H1 (cell line): ENCODE results near the gene GPC3. TPM values are rescaled to one million over a fixed set of nuclear protein-coding genes. Genes with fewer than 3 reads are reported as not detected.

Experiments used
- CTCF ChIA-PET: fragments of 300-600 bp; sonication (Branson Sonifier 250); formaldehyde crosslinking; loops from one replicate; lab custom pipeline; 2021; ENCODE audit not compliant: partially characterized antibody; lab: Charles Lee
- POLR2A ChIA-PET: fragments of 300-600 bp; sonication (Branson Sonifier 250); formaldehyde crosslinking; loops from one replicate; lab custom pipeline; 2021; ENCODE audit warnings: inconsistent platforms; ENCODE audit not compliant: partially characterized antibody; lab: Charles Lee
- DNase-seq, 2 experiments: peaks; one replicate each; pipeline versions ENCODE4 v3.0.0 to v3.0.0-alpha.2; 2010 to 2022; ENCODE audit warnings: low spot score in 2 of 2, low read depth in 1 of 2, mixed read lengths in 1 of 2
- FAIRE-seq: peaks from 2 replicates; lab custom pipeline; 2011; peaks lifted over from hg19 to GRCh38; lab: Jason Lieb, UNC
- H2AFZ ChIP-seq: 2 replicates; pipeline ENCODE4 v1.8.1; 2012; ENCODE audit warnings: low read length, inconsistent platforms
- H2AK5ac ChIP-seq: 2 replicates; pipeline ENCODE4 v1.6.1; 2013; ENCODE audit warnings: low read depth, low read length
- H2BK120ac ChIP-seq: replicated peaks from 2 replicates; pipeline ENCODE3; 2013; ENCODE audit warnings: low read depth, low read length, inconsistent platforms
- H2BK12ac ChIP-seq: 2 replicates; pipeline ENCODE4 v1.6.1; 2013; ENCODE audit warnings: low read depth, low read length
- H2BK15ac ChIP-seq: 2 replicates; pipeline ENCODE4 v1.6.1; 2013; ENCODE audit warnings: low read length
- H2BK20ac ChIP-seq: 2 replicates; pipeline ENCODE4 v1.6.1; 2013; ENCODE audit warnings: low read length
- H2BK5ac ChIP-seq: 2 replicates; pipeline ENCODE4 v1.6.1; 2013; ENCODE audit warnings: low read depth, low read length
- H3K14ac ChIP-seq: 2 replicates; pipeline ENCODE4 v1.6.1; 2013; ENCODE audit warnings: inconsistent platforms; ENCODE audit not compliant: insufficient read length
- H3K18ac ChIP-seq: 2 replicates; pipeline ENCODE4 v1.6.1; 2013; ENCODE audit warnings: low read length; ENCODE audit errors: extremely low read depth
- H3K23ac ChIP-seq: 2 replicates; pipeline ENCODE4 v1.6.1; 2013; ENCODE audit warnings: inconsistent platforms; ENCODE audit not compliant: insufficient read length
- H3K23me2 ChIP-seq: 2 replicates; pipeline ENCODE4 v1.6.1; 2013; ENCODE audit warnings: low read depth, low read length
- H3K27ac ChIP-seq: 2 replicates; pipeline ENCODE4 v1.6.1; 2011; ENCODE audit warnings: low read depth, low read length, inconsistent platforms
- H3K27me3 ChIP-seq, 4 experiments: replicated peaks in 1 of 4; 1 replicate in 1 of 4; 2 replicates in 3 of 4; pipeline versions ENCODE4 v1.6.1 to v1.8.1; 2011 to 2013; ENCODE audit warnings: low read length in 3 of 4, mild to moderate bottlenecking in 3 of 4, inconsistent platforms in 2 of 4, mixed read lengths in 2 of 4, moderate library complexity in 1 of 4; ENCODE audit not compliant: control insufficient read depth in 3 of 4, insufficient read depth in 3 of 4; ENCODE audit errors: extremely low read depth in 1 of 4
- H3K36me3 ChIP-seq, 4 experiments: 2 replicates each; pipeline versions ENCODE4 v1.6.1 to v1.8.1; 2011 to 2013; ENCODE audit warnings: mild to moderate bottlenecking in 4 of 4, low read length in 3 of 4, moderate library complexity in 2 of 4, control low read depth in 1 of 4, inconsistent platforms in 1 of 4; ENCODE audit not compliant: insufficient read depth in 4 of 4, control insufficient read depth in 2 of 4
- H3K4ac ChIP-seq: replicated peaks from 2 replicates; pipeline ENCODE3; 2013; ENCODE audit warnings: low read length, low read depth, mixed read lengths, inconsistent platforms; ENCODE audit not compliant: insufficient read length
- H3K4me1 ChIP-seq, 4 experiments: replicated peaks in 1 of 4; 1 replicate in 1 of 4; 2 replicates in 3 of 4; pipeline versions ENCODE4 v1.6.1 to v1.8.1; 2011 to 2013; ENCODE audit warnings: low read length in 3 of 4, inconsistent platforms in 2 of 4, mixed read lengths in 1 of 4; ENCODE audit not compliant: insufficient read depth in 4 of 4, control insufficient read depth in 3 of 4
- H3K4me2 ChIP-seq, 2 experiments: 2 replicates each; pipeline versions ENCODE4 v1.6.1 to v1.8.1; 2011 to 2013; ENCODE audit warnings: low read depth in 2 of 2, low read length in 2 of 2, control low read depth in 1 of 2, inconsistent platforms in 1 of 2, mild to moderate bottlenecking in 1 of 2; ENCODE audit not compliant: insufficient read depth in 1 of 2
- H3K4me3 ChIP-seq, 4 experiments: fragments of 200-600, 300-600 bp in 1 of 4; sonication (generic), shearing (Covaris generic), sonication (Bioruptor Twin) in 1 of 4; 2 replicates each; pipeline versions ENCODE4 v1.5.1 to v1.8.1; 2011 to 2016; ENCODE audit warnings: low read length in 4 of 4, low read depth in 3 of 4, control low read depth in 2 of 4, inconsistent platforms in 2 of 4, mild to moderate bottlenecking in 2 of 4, mixed read lengths in 1 of 4, moderate library complexity in 1 of 4; ENCODE audit not compliant: insufficient read depth in 2 of 4; ENCODE audit errors: extremely low read depth in 1 of 4
- H3K56ac ChIP-seq: replicated peaks from 2 replicates; pipeline ENCODE3; 2013; ENCODE audit warnings: low read depth, mild to moderate bottlenecking, mixed read lengths, low read length, inconsistent platforms; ENCODE audit not compliant: insufficient read length
- H3K79me1 ChIP-seq: 2 replicates; pipeline ENCODE4 v1.6.1; 2013; ENCODE audit warnings: low read depth, low read length, control low read depth
- H3K79me2 ChIP-seq, 2 experiments: 2 replicates each; pipeline versions ENCODE4 v1.6.1 to v1.8.1; 2012 to 2013; ENCODE audit warnings: low read length in 2 of 2, mild to moderate bottlenecking in 2 of 2, inconsistent platforms in 1 of 2; ENCODE audit not compliant: insufficient read depth in 2 of 2, control insufficient read depth in 1 of 2
- H3K9ac ChIP-seq, 4 experiments: replicated peaks in 1 of 4; 1 replicate in 1 of 4; 2 replicates in 3 of 4; pipeline versions ENCODE4 v1.6.1 to v1.8.1; 2011 to 2013; ENCODE audit warnings: low read depth in 3 of 4, low read length in 3 of 4, control low read depth in 2 of 4, mild to moderate bottlenecking in 2 of 4, moderate library complexity in 2 of 4, inconsistent platforms in 1 of 4; ENCODE audit errors: extremely low read depth in 1 of 4
- H3K9me3 ChIP-seq, 2 experiments: 2 replicates each; pipeline versions ENCODE4 v1.6.1 to v1.8.1; 2012 to 2013; ENCODE audit warnings: mild to moderate bottlenecking in 2 of 2, moderate library complexity in 2 of 2, control low read depth in 1 of 2, inconsistent platforms in 1 of 2, low read depth in 1 of 2, low read length in 1 of 2, mixed read lengths in 1 of 2; ENCODE audit not compliant: insufficient read depth in 2 of 2
- H4K20me1 ChIP-seq, 2 experiments: replicated peaks in 1 of 2; 2 replicates each; pipeline versions ENCODE3 to v1.8.1; 2011 to 2013; ENCODE audit warnings: inconsistent platforms in 2 of 2, low read length in 2 of 2, mild to moderate bottlenecking in 1 of 2; ENCODE audit not compliant: insufficient read depth in 2 of 2, control insufficient read depth in 1 of 2
- H4K5ac ChIP-seq: 2 replicates; pipeline ENCODE4 v1.6.1; 2013; ENCODE audit warnings: low read length, low read depth, mixed read lengths, inconsistent platforms; ENCODE audit not compliant: insufficient read length
- H4K8ac ChIP-seq: 2 replicates; pipeline ENCODE4 v1.8.0; 2013; ENCODE audit warnings: mild to moderate bottlenecking, moderate library complexity, low read length, inconsistent platforms; ENCODE audit not compliant: insufficient read depth; ENCODE audit errors: extremely low read depth
- H4K91ac ChIP-seq: replicated peaks from 2 replicates; pipeline ENCODE3; 2013; ENCODE audit warnings: low read length, mixed read lengths, inconsistent platforms; ENCODE audit not compliant: insufficient read length
- polyA plus RNA-seq, 7 experiments: library from polyadenylated mRNA; depleted of rRNA in 3 of 7; stranded (reverse) in 5 of 7; unstranded in 2 of 7; fragments of >200 nt in 5 of 7; fragments of 200-250 nt in 2 of 7; gene quantifications; 1 replicate in 5 of 7; 2 replicates in 1 of 7; 4 replicates in 1 of 7; pipeline versions ENCODE4 v1.2.1 to v1.2.3, GENCODE V29; 2011 to 2013; ENCODE audit warnings: missing spikeins in 2 of 7, mixed read lengths in 2 of 7
- total RNA-seq: library from RNA; stranded (reverse); fragmentation: NEBNext Ultra II Directional; extraction: Animal tissue kit (Norgen Biotek cat#: 25700); gene quantifications from 2 replicates; pipeline ENCODE4 v1.2.1, GENCODE V29; 2021
- TF ChIP-seq, protein P1 (sequence below): fragments of 300-600 bp; sonication (generic); IDR thresholded peaks from 2 replicates; pipeline ENCODE4 v1.7.1; 2012; ENCODE audit warnings: low read length, moderate library complexity, mild to moderate bottlenecking, inconsistent platforms; ENCODE audit not compliant: insufficient replicate concordance

GPC3 gene
- total and polyA plus RNA-seq, 2 of the 8 experiments (the other 6 are each of a cell fraction or from before 2014, with no cell fraction given): 64.8 to 71.9 TPM

DNA sequence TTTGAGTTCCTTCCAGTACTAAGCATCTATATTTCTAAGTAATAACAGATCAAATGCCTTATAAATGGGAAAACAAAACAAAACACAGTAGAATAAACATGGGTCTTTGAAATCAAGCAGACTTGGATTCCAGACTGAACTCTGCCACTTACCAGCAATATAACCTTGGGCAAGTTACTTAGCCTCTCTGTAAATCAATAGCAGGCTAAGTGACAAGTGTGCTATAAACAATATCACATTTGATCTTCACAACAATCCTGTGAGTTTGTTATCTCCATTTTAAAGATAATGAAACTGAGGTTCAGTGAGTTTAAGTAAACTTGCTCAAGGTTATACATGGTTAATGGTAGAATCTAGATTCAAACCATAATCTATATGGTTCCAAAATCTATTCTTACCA lies 165.8 kb downstream of the GPC3 start:
- H2AK5ac ChIP-seq: no peak overlapping the region
- H3K4ac ChIP-seq: no peak overlapping the region
- POLR2A ChIA-PET: no interaction called here
- no peak overlapping the region for H4K91ac ChIP-seq
- no peaks in the 10 kb centered on the region for H3K23me2 ChIP-seq
- H3K14ac ChIP-seq: no peak overlapping the region
- H3K4me3 ChIP-seq: no peak overlapping the region
- FAIRE-seq (no peak), DNase-seq (no peak)
- no peak overlapping the region for H4K8ac ChIP-seq
- H3K27ac ChIP-seq: no peak overlapping the region
- no peaks in the 10 kb centered on the region for H3K27me3 ChIP-seq
- no peaks in the 10 kb centered on the region for H3K79me1 ChIP-seq
- H3K4me2 ChIP-seq: no peak overlapping the region
- H3K36me3 ChIP-seq: no peaks in the 10 kb centered on the region
- H3K9me3 ChIP-seq: no peaks in the 10 kb centered on the region
- no peak overlapping the region for H3K9ac ChIP-seq
- H2BK15ac ChIP-seq: no peak overlapping the region
- H2BK12ac ChIP-seq: no peak overlapping the region
- H3K4me1 ChIP-seq: no peaks in the 10 kb centered on the region
- H3K18ac ChIP-seq: no peak overlapping the region
- H2BK5ac ChIP-seq: no peak overlapping the region
- no peak overlapping the region for H2AFZ ChIP-seq
- H4K20me1 ChIP-seq: no peaks in the 10 kb centered on the region
- H2BK120ac ChIP-seq: no peak overlapping the region
- no peak overlapping the region for H3K23ac ChIP-seq
- CTCF ChIA-PET: no interaction called here
- H3K56ac ChIP-seq: no peak overlapping the region
- H2BK20ac ChIP-seq: no peak overlapping the region
- H3K79me2 ChIP-seq: no peaks in the 10 kb centered on the region
- no peak overlapping the region for H4K5ac ChIP-seq
- TF ChIP-seq, protein P1, sequence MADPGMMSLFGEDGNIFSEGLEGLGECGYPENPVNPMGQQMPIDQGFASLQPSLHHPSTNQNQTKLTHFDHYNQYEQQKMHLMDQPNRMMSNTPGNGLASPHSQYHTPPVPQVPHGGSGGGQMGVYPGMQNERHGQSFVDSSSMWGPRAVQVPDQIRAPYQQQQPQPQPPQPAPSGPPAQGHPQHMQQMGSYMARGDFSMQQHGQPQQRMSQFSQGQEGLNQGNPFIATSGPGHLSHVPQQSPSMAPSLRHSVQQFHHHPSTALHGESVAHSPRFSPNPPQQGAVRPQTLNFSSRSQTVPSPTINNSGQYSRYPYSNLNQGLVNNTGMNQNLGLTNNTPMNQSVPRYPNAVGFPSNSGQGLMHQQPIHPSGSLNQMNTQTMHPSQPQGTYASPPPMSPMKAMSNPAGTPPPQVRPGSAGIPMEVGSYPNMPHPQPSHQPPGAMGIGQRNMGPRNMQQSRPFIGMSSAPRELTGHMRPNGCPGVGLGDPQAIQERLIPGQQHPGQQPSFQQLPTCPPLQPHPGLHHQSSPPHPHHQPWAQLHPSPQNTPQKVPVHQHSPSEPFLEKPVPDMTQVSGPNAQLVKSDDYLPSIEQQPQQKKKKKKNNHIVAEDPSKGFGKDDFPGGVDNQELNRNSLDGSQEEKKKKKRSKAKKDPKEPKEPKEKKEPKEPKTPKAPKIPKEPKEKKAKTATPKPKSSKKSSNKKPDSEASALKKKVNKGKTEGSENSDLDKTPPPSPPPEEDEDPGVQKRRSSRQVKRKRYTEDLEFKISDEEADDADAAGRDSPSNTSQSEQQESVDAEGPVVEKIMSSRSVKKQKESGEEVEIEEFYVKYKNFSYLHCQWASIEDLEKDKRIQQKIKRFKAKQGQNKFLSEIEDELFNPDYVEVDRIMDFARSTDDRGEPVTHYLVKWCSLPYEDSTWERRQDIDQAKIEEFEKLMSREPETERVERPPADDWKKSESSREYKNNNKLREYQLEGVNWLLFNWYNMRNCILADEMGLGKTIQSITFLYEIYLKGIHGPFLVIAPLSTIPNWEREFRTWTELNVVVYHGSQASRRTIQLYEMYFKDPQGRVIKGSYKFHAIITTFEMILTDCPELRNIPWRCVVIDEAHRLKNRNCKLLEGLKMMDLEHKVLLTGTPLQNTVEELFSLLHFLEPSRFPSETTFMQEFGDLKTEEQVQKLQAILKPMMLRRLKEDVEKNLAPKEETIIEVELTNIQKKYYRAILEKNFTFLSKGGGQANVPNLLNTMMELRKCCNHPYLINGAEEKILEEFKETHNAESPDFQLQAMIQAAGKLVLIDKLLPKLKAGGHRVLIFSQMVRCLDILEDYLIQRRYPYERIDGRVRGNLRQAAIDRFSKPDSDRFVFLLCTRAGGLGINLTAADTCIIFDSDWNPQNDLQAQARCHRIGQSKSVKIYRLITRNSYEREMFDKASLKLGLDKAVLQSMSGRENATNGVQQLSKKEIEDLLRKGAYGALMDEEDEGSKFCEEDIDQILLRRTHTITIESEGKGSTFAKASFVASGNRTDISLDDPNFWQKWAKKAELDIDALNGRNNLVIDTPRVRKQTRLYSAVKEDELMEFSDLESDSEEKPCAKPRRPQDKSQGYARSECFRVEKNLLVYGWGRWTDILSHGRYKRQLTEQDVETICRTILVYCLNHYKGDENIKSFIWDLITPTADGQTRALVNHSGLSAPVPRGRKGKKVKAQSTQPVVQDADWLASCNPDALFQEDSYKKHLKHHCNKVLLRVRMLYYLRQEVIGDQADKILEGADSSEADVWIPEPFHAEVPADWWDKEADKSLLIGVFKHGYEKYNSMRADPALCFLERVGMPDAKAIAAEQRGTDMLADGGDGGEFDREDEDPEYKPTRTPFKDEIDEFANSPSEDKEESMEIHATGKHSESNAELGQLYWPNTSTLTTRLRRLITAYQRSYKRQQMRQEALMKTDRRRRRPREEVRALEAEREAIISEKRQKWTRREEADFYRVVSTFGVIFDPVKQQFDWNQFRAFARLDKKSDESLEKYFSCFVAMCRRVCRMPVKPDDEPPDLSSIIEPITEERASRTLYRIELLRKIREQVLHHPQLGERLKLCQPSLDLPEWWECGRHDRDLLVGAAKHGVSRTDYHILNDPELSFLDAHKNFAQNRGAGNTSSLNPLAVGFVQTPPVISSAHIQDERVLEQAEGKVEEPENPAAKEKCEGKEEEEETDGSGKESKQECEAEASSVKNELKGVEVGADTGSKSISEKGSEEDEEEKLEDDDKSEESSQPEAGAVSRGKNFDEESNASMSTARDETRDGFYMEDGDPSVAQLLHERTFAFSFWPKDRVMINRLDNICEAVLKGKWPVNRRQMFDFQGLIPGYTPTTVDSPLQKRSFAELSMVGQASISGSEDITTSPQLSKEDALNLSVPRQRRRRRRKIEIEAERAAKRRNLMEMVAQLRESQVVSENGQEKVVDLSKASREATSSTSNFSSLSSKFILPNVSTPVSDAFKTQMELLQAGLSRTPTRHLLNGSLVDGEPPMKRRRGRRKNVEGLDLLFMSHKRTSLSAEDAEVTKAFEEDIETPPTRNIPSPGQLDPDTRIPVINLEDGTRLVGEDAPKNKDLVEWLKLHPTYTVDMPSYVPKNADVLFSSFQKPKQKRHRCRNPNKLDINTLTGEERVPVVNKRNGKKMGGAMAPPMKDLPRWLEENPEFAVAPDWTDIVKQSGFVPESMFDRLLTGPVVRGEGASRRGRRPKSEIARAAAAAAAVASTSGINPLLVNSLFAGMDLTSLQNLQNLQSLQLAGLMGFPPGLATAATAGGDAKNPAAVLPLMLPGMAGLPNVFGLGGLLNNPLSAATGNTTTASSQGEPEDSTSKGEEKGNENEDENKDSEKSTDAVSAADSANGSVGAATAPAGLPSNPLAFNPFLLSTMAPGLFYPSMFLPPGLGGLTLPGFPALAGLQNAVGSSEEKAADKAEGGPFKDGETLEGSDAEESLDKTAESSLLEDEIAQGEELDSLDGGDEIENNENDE: no peak
